ENCODE results near the gene TSPAN33. TPM values are rescaled to one million over a fixed set of nuclear protein-coding genes. Genes with fewer than 3 reads are reported as not detected.

TSPAN33 gene
- total and polyA plus RNA-seq, 10 of the 15 experiments (the other 5 are each of a cell fraction or from before 2014, with no cell fraction given), result 12.0 to 123 (median 86.3) TPM

DNA sequence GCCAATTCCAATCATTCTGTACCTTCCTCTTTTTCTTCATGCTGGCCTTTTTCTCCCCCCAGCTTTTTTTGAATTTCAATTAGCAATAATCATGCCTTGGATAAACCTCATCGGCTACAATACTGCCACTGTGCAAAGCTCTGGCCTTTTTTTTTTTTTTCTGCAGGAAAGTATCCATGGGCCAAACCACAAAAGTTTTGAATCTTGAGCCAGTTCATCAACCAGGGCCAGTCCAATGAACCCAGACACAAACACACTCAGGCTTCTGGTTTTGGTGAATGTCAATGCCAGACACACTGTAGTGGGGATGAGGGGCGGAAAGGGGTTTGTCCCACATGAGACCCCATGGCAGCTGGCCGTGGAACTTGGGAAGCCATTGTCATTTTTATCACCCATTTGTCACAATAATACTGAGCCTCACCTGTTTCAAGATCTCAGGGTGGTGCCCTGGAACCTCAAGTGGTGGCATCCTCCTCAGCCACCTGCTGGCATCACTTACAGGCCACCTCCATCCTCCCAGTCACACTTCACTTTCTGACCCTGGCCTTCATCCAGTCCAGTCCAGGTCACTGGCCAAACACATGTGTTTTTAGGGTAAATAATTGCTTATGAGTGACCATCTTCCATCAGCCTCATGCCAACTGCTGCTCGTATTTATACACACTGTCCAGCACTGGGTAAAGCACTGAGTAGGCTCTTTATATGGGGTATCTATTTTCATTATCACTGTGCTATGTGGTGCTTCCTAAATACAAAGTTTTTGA lies 40.8 kb upstream of the TSPAN33 start:
- DNase-seq (ENCODE audit: low read depth, low spot score) (no peak), FAIRE-seq (no peak), ATAC-seq (no peak)
- Histone ChIP-seq H4K20me1 (ENCODE audit: control insufficient read depth, insufficient read depth) (no peaks in the 10 kb centered on the region), H3K79me2 (ENCODE audit: control insufficient read depth, insufficient read depth, low read length) (no peaks in the 10 kb centered on the region), H3K36me3 (ENCODE audit: control insufficient read depth in 2 of 2, insufficient read depth in 2 of 2, low read length in 1 of 2) (no peaks in the 10 kb centered on the region), H3K9ac (ENCODE audit: control insufficient read depth, insufficient read depth, low read length) (no peak overlapping the region), H3K27me3 (replicated peaks in 1 of 2; ENCODE audit: control insufficient read depth in 2 of 2, insufficient read depth in 2 of 2, low read length in 1 of 2) (no peaks in the 10 kb centered on the region), H2AFZ (ENCODE audit: control insufficient read depth, low read depth, low read length) (no peak overlapping the region), H3K9me3 (replicated peaks; ENCODE audit: control insufficient read depth, insufficient read depth, low read length) (no peaks in the 10 kb centered on the region; the same call in 2 of the 3 replicates), H3K4me1 (ENCODE audit: control insufficient read depth, insufficient read depth, low read length) (peaks cover 21% of the 10 kb centered on the region), H3K4me3 (no peak overlapping the region), H3K4me2 (ENCODE audit: control insufficient read depth, insufficient read depth) (no peak overlapping the region), H3K27ac (ENCODE audit: control insufficient read depth, insufficient read depth) (no peak overlapping the region)
- WGBS (ENCODE audit: insufficient coverage, insufficient replicate concordance, low lambda C conversion rate, missing lambda C conversion rate), result 98% methylated on average over 4 of the region's 4 CpGs
- no TSS peak for BruUV-seq (replicated peaks)
- ChIA-PET RAD21 (ENCODE audit: unreplicated experiment) (interaction anchor here (1.2 to 3.3 kb wide), 7 partner anchors 10 to 110 kb away, joined by 3 to 31 read pairs (median 14); partner anchors contain the start of gene TSPAN33), SMC1A (ENCODE audit: uncharacterized antibody, unreplicated experiment) (interaction anchor here (0.8 to 4.8 kb wide), 11 partner anchors 8 to 180 kb away, joined by 3 to 28 read pairs (median 5); no protein-coding TSS in a partner anchor), POLR2A (interaction anchor here (1.0 to 1.7 kb wide), 2 partner anchors 8 to 60 kb away, joined by 3 to 4 read pairs; no protein-coding TSS in a partner anchor), CTCF (interaction anchor here (0.5 to 4.8 kb wide), 9 partner anchors 10 to 329 kb away, joined by 3 to 34 read pairs (median 3); no protein-coding TSS in a partner anchor)
- intact Hi-C loops (cut with micrococcal nuclease; ENCODE audit: unreplicated experiment), result no loop called here
- no peak for TF ChIP-seq RELB (IDR thresholded peaks at IDR 0.05; ENCODE audit: low read depth)
- no peak for TF ChIP-seq BRCA1 (IDR thresholded peaks at IDR 0.05; ENCODE audit: low read depth, low read length)
- no peak for TF ChIP-seq IRF4 (IDR thresholded peaks at IDR 0.05; ENCODE audit: low read depth, low read length)
- TF ChIP-seq, protein P1, sequence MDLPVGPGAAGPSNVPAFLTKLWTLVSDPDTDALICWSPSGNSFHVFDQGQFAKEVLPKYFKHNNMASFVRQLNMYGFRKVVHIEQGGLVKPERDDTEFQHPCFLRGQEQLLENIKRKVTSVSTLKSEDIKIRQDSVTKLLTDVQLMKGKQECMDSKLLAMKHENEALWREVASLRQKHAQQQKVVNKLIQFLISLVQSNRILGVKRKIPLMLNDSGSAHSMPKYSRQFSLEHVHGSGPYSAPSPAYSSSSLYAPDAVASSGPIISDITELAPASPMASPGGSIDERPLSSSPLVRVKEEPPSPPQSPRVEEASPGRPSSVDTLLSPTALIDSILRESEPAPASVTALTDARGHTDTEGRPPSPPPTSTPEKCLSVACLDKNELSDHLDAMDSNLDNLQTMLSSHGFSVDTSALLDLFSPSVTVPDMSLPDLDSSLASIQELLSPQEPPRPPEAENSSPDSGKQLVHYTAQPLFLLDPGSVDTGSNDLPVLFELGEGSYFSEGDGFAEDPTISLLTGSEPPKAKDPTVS (IDR thresholded peaks at IDR 0.05; ENCODE audit: low read depth, low read length), result no peak
- in situ Hi-C loops (cut with MboI), result no loop called here

Data from GM12878 (cell line).